ENCODE measurements around the gene PHPT1. TPM values are rescaled to one million over a fixed set of nuclear protein-coding genes. Genes with fewer than 3 reads are reported as not detected.

PHPT1 gene
- total and polyA plus RNA-seq, 2 donors from 2014 or later: 108 to 283 TPM

DNA sequence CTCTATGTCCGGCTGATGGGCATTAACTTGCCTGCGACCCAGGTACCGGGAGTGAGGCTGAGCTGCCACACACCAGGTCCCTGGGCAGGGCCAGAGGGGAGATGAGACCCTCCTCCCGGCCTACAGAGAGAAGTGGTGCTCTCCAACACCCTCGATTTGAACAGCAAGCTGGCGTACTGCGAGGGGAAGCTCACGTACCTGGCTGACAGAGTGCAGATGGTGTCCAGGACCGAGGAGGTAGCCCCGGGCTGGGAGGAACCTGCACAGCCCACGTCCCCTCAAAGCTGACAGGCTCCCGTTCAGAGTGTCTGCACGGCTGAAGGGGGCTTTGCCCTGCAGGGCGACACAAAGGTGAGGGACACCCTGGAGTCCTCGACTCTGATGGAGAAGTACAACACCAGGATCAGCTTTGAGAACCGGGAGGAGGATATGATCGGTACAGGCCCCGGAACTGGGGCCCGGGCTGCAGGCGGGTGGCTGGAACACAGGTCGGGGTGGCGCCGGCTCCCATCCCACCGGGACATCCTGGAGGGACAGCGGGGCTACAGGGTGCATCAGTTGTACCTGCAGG lies 42.5 kb upstream of the PHPT1 start:
- H3K9ac ChIP-seq (ENCODE audit: low read length in 3 of 3): peak overlapping the region in 2 of 3 donors; percentile 64 to 73
- DNase-seq (peak in 1 of 5 donors; percentile 76), FAIRE-seq (no peak)

GRCh38 chr9:136807281-136808074 lies 41.7 kb upstream of the PHPT1 start, which contains the start of gene RABL6:
RABL6 (plus strand) TSS chr9:136807948; CDS start chr9:136808197, 249 bp downstream.
- H3K9me3 ChIP-seq (ENCODE audit: control insufficient read depth in 2 of 3, insufficient read depth in 1 of 3, low read length in 3 of 3): no peaks in the 10 kb centered on the region
- FAIRE-seq (no peak), DNase-seq (peak; percentile 81 to 93 (median 86))
- no peak for TF ChIP-seq CTCF (IDR thresholded peaks at IDR 0.05; ENCODE audit: borderline replicate concordance, extremely low read depth, insufficient read depth)
- H3K27me3 ChIP-seq (ENCODE audit: control insufficient read depth, insufficient read depth, low read length): no peaks in the 10 kb centered on the region
- peak within 1 kb of the TSS; percentile 28 to 73 (median 64) for H3K9ac ChIP-seq (ENCODE audit: low read length in 3 of 3)
- H3K36me3 ChIP-seq (ENCODE audit: control insufficient read depth in 2 of 3, insufficient read depth in 3 of 3, low read length in 3 of 3): peaks cover 0 to 9% (median 0%) of the 10 kb centered on the region in 3 donors
- peak within 1 kb of the TSS; percentile 62 to 73 (median 66) for H3K4me3 ChIP-seq (ENCODE audit: low read length in 3 of 3)
- peaks cover 0 to 14% (median 6%) of the 10 kb centered on the region in 3 donors for H3K4me1 ChIP-seq (ENCODE audit: control insufficient read depth in 2 of 3, insufficient read depth in 2 of 3, low read depth in 1 of 3, low read length in 3 of 3)
- intact Hi-C loops (cut with DNase I): no loop called here
- peak within 1 kb of the TSS; percentile 74 to 86 for H3K27ac ChIP-seq (ENCODE audit: low read depth in 2 of 2, low read length in 2 of 2)

More for the DNA sequence above, 42.5 kb upstream of the PHPT1 start:
- peak overlapping the region in 1 of 2 donors; percentile 86 for H3K27ac ChIP-seq (ENCODE audit: low read depth in 2 of 2, low read length in 2 of 2)
- H3K4me1 ChIP-seq (ENCODE audit: control insufficient read depth in 2 of 3, insufficient read depth in 2 of 3, low read depth in 1 of 3, low read length in 3 of 3): peaks cover 0 to 14% (median 6%) of the 10 kb centered on the region in 3 donors
- H3K4me3 ChIP-seq (ENCODE audit: low read length in 3 of 3): peak overlapping the region; percentile 59 to 73 (median 64)
- intact Hi-C loops (cut with DNase I): no loop called here
- peaks cover 0 to 9% (median 0%) of the 10 kb centered on the region in 3 donors for H3K36me3 ChIP-seq (ENCODE audit: control insufficient read depth in 2 of 3, insufficient read depth in 3 of 3, low read length in 3 of 3)
- no peaks in the 10 kb centered on the region for H3K9me3 ChIP-seq (ENCODE audit: control insufficient read depth in 2 of 3, insufficient read depth in 1 of 3, low read length in 3 of 3)
- no peaks in the 10 kb centered on the region for H3K27me3 ChIP-seq (ENCODE audit: control insufficient read depth, insufficient read depth, low read length)
- no peak for TF ChIP-seq CTCF (IDR thresholded peaks at IDR 0.05; ENCODE audit: borderline replicate concordance, extremely low read depth, insufficient read depth)

DNA sequence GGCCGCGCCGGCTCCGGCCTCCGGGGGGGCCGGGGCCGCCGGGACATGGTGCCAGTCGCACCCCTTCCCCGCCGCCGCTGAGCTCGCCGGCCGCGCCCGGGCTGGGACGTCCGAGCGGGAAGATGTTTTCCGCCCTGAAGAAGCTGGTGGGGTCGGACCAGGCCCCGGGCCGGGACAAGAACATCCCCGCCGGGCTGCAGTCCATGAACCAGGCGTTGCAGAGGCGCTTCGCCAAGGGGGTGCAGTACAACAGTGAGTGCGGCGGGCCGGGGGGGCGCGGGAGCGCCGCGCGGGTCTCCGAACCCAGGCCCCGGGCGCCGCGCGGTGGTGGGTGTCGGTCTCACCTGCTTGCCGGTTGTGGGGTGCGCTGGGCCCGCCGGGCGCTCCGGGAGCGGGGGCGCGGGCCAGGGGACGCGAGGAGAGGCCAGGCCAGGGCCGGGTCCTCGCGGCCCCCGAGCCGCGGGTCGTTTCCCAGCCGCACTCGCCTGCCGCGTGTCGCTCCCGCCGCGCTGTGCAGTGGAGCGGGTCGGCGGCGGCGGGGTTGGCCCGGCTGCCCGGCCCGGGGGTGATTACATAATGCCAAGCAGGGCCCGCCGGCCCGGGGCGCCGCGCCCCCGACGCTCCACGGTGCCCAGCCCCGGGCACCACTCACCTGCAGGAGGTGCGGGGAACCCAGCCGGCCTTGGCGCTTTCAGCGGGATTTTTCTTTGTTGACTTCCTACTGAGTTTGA lies 41.0 kb upstream of the PHPT1 start:
- Histone ChIP-seq H3K27me3 (ENCODE audit: control insufficient read depth, insufficient read depth, low read length) (no peaks in the 10 kb centered on the region), H3K36me3 (ENCODE audit: control insufficient read depth in 2 of 3, insufficient read depth in 3 of 3, low read length in 3 of 3) (peaks cover 0 to 12% (median 2%) of the 10 kb centered on the region in 3 donors), H3K4me1 (ENCODE audit: control insufficient read depth in 2 of 3, insufficient read depth in 2 of 3, low read depth in 1 of 3, low read length in 3 of 3) (peaks cover 0 to 14% (median 6%) of the 10 kb centered on the region in 3 donors), H3K9ac (ENCODE audit: low read length in 3 of 3) (peak overlapping the region in 2 of 3 donors; percentile 28 to 46), H3K9me3 (ENCODE audit: control insufficient read depth in 2 of 3, insufficient read depth in 1 of 3, low read length in 3 of 3) (no peaks in the 10 kb centered on the region), H3K4me3 (ENCODE audit: low read length in 3 of 3) (peak overlapping the region; percentile 62 to 69 (median 66)), H3K27ac (ENCODE audit: low read depth in 2 of 2, low read length in 2 of 2) (no peak overlapping the region)
- FAIRE-seq (no peak), DNase-seq (peak; percentile 48 to 85 (median 68))
- intact Hi-C loops (cut with DNase I): no loop called here
- TF ChIP-seq CTCF (IDR thresholded peaks at IDR 0.05; ENCODE audit: borderline replicate concordance, extremely low read depth, insufficient read depth): no peak
